HPDE6-E6E7 (cell line): ENCODE measurements around the gene SORBS1.

ENCODE experiments used
- DNase-seq: peaks from one replicate; pipeline ENCODE4 v3.0.0; 2011; ENCODE audit warnings: missing footprints; ENCODE audit errors: extremely low spot score

Gene SORBS1

DNA sequence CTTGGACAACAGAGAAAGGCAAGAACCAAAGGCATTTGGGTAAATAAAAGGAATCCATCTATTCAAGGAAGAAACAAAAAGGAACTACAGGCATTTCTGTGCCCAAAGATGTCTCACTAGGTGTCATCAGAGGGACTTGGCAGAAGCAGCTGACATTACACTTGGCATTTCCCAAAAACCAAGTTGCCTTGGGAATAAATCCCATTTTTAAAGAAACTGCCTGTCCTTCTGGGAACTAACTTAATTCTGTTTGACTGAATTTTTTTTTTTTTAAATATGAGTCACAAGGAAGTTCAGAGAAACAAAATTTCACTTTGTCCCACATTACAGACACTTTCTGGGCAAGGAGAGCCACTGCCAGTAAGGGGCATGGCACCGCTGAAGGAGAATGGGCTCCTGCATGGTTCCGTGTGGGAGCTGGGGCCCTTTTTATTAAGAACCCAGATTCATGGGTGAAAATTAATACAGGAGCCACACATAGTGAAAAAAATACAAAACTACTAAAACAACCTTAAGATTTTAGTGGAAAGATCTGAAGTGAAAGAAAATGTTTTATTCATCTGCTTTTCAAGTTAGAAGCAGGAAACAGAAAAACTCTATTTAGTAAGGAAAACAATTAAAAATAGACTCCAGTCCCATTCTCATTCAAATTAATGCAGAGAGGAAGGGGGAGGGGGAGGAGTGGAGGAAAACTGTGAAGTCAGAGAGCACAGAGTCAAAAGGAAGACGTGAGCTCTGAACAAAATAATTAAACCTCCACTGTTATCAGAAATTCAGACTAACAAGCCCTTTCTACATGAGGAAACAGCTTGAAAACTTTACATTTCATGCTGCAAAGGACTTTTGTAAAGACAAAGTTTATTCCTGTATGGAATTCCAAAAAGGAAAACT, 151.9 kb downstream of the SORBS1 start:
- DNase-seq: no peak

DNA sequence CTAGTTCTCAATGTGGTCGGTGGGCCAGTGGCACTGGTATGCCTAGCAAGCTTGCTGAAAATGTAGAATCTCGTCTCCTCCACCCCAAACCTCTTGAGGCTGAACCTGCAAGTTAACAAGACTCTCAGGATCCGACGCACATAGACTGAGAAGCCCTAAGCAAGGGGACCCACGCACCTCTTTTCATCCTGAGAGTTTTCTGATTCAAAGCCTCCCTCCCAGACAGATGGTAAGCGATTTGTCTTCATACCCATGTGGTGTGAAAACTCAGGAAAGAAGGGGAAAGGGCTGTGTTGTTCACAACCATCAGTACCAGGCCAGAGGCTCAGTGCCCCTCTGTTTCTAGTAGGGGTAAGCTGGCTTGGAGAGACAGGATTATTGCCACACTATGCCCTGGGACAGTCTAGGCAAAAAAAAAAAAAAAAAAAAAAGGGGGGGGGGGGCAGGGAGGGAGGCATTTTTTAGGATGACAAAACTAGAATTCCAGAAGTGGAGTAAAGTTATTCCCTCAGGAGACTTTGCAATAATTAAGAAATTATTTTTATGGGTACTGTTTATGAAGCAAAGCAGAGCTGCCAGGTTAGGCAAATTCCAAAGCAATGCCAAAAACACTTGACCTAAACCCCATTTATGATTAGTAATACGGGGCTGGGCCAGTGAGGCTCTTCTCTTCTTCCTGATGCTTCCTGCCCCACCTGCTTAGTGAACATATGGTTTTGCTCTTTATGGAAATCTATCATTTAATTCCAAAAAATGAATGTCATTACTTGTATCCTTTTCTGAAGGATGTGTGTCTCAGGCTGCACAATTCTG, 152.8 kb downstream of the SORBS1 start:
- DNase-seq: peak; percentile 38

DNA sequence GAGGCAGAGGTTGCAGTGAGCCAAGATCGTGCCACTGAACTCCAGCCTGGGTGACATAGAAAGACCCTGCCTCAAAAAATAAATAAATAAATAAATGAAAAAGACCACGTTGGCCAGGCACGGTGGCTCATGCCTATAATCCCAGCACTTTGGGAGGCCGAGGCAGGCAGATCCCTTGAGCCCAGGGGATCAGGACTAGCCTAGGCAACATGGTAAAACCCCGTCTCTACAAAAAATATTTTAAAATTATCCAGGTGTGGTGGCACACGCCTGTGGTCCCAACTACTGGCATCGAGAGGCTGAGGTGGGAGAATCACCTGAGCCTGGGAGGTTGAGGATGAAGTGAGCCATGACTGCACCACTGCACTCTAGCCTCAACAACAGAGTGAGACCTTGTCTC, 153.6 kb downstream of the SORBS1 start:
- no peak for DNase-seq

GRCh38 chr10:95406651-95407280, 154.4 kb downstream of the SORBS1 start:
- DNase-seq: no peak

GRCh38 chr10:95405655-95406054, 155.5 kb downstream of the SORBS1 start:
- no peak for DNase-seq

- DNase-seq: no peak
Measured at GRCh38 chr10:95404864-95405263, 156.3 kb downstream of the SORBS1 start.

- DNase-seq: no peak
Measured at GRCh38 chr10:95404462-95404858, 156.7 kb downstream of the SORBS1 start.

DNA sequence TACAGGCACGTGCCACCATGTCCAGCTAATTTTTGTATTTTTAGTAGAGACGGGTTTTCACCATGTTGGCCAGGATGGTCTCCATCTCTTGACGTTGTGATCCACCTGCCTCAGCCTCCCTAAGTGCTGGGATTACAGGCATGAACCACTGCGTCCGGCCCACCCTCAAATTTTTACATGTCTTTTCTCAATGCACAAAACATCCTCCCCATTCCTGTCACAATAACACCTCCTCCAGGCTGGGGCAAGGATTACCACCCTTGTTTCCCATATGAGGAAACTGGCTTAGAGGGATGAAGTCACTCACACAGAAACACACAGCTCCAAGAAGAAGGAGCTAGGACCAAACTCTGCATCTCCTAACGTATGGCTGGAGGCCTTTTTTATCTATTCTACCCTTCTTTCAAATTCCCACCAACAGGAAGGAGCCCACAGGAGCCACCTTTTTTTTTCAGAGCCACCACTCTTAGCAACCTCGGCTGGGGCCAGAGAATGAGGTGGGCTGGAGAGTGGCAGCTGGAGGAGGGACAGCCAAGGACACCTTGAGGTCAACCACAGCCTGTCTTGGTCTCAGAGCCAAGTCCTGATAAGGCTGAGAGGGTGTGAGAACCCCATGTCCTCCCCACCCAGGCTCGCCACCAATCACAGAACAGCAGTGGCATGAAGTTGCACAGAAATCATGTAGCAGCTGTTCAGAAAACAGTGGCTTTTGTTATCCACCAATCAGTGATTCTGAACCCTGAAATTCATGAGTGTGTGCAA, 157.3 kb downstream of the SORBS1 start:
- no peak for DNase-seq

DNA sequence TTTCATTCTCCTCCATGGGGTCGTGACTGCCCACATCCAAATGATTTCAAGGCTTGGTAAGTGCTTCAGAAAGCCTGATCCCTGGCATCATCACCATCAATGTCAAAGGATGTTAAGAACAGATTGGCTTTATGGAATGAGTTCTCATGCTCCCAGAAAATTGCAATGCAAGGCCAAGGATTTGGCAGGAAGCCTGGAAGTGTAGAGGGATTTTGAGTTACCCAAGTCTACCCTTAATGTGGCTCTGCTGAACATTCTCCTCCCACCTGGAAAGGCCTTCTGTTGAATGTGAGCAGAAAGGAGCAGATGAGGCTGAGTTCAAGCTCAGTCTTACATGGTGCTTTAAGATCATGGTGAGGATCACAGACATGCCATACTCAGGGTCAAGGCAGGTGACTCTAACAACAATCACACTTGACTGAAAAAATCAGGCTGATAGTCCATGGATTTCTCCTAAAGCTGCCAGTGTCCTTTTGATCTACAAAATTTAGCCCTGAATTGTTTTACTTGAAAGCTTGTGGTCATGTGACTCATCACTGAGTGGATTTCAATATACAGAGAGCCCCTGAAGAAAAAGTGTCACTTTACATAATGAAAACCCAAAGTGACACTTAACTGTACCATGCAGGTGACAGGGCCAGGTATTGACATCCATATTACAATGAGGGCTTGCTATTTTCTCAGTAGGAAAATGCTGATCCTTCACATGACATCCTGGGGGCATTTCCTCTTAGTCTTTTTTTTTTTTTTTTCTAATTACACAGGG, 159.3 kb downstream of the SORBS1 start:
- no peak for DNase-seq

DNA sequence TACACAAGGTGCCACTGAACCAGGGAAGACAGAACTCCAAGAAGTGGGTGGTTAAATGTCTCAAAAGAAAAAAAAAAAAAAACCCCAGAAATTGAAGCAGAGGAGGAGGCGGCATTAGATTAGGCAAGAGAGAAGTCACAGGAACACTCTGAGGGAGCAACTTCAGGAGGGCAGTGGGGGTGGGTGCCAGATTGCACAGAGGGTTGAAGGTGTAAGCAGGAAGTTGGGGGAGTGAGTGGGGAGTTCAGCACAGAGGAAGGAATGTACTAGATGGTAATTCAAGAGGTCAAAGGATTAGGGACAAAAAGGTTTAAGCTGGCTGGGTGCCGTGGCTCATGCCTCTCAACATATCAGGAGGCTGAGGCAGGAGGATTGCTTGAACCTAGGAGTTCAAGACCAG, 160.4 kb downstream of the SORBS1 start:
- no peak for DNase-seq

GRCh38 chr10:95399183-95399582, 162.0 kb downstream of the SORBS1 start:
- DNase-seq: no peak

DNA sequence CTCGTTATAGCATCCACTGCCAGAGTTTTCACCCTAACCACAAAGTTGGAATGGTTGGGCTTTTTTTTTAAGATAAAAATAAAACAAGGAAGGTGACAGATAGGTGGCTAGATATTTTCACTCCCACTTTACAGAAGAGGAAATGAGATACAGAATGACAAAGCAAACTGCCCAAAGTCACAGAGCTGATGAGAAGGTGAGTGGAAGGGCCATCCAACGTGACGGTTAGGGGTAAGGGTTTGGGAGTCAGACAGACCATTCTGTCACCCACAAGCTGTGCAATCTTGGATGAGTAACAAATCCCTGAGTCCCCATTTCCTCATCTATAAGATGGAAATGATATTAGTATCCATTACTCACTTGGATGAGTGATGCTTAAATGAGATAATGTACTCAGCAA, 163.4 kb downstream of the SORBS1 start:
- no peak for DNase-seq

DNA sequence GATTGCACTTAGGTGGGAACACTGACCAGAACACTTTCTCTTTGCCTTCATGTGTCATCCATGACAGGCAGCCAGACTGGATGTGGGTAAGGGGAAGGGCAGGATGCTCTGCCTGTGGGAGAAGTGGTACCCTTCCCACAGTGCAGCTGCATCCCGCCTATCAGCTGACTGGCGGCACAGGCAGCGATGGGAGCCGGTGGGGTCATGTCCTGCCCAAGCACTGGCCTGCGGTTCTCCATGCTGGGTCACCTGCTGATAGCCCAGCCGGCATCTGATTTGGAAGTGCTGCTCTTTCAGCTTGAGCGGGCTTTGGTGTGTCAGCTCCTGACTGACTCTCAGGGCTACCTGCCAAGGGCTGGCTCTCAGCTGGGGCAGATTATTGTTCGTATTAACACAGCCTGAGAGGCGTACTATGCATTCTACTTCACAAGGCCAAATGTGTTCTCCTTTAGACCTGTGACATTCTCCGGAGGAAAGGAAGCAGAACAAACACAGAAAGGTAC, 165.2 kb downstream of the SORBS1 start:
- DNase-seq: no peak

- peak; percentile 86 for DNase-seq
Measured at GRCh38 chr10:95394161-95394880, 166.8 kb downstream of the SORBS1 start.

GRCh38 chr10:95392681-95393164, 168.4 kb downstream of the SORBS1 start:
- no peak for DNase-seq

DNA sequence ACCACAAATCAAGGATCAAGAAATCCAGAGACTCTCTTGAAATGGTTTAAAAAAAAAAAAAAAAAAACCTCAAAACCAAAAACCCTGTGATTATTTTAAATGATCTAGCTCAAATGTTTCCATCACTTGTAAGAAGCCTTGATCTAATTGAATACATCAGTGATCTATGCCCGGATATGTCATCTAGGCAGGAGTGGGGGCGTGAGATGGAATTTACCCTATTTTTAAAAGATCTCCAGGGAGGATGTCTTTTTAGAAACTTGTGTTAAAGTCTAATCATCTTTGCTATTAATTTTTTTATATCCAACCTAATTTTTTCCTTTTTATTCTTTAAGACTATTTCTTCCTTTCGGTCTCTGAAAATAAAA, 169.0 kb downstream of the SORBS1 start:
- no peak for DNase-seq

GRCh38 chr10:95391581-95392216, 169.5 kb downstream of the SORBS1 start:
- peak; percentile 33 for DNase-seq

- DNase-seq: no peak
Measured at GRCh38 chr10:95391164-95391563, 170.0 kb downstream of the SORBS1 start.

GRCh38 chr10:95389982-95390381, 171.2 kb downstream of the SORBS1 start:
- DNase-seq: no peak
